NOMO-1 (cell line): ENCODE data around the gene AHDC1.
"Not testable (repeated sequence)": the region's sequence is repeated elsewhere in the genome, so short reads cannot be mapped to it uniquely, and the experiment has no call there.

ENCODE experiments used
- DNase-seq, 2 experiments: peaks; one replicate each; lab custom pipeline; 2025; ENCODE audit not compliant: unreplicated experiment in 2 of 2; lab: John Stamatoyannopoulos, UW

AHDC1 gene

DNA sequence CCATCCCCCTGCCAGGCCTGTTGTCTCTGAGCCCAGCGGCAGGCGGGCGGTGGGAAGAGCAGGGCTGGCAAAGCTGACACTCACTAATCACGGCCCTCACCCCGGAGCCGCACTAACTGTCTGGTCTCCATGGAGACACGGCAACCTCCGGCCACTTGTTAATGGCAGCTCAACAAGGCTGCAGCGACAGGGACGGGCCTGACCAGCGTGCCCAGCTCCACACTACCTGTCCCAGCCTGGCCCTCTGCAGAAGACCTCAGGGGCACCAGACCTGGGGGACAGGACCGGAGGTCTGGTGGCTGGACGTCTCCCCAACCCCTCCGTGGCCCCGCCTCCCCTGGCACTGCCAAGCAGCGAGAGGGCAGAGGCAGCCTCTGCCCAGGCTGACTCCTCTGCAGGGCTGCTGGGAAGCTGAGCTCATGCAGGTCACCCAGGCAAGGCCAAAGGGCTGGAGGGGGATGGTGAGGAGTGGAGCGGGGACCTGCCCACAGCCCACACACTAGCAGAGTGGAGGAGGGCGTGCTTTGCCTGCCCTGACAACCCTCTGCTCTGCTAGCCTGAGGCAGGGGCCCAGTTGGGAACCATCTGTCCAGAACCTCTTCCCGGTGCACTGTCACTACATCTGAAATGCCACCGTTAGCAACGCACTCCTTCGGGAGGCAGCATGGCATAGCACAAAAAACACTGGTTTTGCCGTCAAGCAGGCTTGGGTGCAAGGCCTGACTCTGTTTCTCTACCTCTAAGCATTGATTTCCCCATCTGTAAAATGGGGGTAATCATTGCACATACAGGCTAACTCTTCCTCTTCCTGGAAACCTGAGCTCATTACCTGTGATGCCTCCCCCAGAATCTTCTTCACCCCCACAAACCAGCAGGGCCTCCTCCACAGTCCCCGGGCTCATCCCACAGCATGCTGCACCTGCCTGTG, 84.3 kb downstream of the AHDC1 start:
- no peak for DNase-seq

DNA sequence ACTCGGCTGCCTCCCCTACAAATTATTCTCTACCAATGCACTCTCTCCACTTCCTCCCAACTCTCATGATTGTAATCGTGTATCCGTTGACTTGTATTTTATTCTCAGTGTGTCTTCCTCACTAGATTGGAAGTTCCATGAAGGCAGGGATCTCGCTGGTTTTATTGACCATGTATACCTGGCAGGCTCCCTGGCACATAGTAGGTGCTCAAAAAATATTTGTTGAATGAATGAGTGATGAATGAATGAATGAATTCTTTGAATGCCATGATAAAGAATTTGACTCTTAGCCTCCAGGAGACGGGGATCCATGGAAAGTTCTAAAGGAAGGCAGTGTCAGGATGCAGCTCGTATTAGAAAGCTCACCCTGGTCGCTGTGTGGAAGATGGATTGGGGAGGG, 85.1 kb downstream of the AHDC1 start:
- DNase-seq, result no peak

DNA sequence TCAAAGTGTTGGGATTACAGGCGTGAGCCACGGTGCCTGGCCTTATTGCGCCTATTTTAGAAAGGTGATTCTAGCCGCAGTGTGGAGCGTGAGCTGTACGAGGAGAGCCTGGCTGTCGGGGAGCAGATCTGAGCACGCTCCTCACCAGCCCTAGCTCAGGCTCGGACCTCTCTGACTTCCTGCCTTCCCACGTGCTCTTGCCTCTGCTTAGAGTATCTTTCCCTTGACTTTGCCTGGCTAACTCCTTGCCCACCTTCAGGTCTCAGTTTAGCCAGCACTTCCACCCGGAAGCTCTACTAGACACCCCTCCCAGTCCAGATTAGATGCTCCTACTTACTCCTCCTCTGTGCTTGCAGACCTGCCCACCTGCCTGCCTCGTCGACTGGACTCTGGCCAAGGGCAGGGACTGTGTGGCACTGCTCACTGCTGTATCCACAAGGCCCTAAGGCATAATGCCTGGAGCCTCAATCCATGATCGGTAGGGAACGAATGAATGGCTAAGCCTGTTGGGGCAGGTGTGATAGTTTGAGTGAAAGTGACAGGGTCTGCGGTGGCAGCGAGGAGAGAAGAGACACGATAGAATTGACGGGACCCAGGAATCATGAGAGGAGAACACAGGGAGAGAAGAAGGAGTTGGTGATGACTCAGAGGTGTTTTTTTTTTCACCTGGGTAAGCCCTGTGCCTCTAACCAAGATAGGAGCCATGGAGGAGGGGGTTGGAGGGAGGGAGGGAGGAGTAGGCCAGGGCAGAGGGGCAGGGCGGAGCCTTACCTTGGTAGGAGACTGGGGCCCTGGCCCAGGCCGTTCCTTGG, 85.8 kb downstream of the AHDC1 start:
- DNase-seq, result no peak

DNA sequence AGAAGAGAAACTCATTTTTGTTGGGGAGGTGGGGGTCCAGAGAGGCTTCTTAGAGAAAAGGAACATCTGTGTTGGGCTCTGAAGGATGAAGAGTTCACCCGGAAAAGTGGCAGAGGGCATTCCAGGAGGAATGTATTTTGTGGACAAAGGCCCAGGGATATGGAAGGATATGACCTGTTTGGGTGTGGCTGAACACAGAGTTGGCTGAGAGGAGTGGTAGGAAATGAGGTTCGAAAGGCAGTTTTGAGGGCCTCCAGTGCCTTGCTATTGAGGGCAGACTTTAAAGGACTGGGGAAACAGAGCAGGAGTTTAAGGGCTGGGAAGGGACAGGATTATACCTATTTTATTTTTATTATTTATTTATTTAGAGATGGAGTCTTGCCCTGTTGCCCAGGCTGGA, 86.6 kb downstream of the AHDC1 start:
- no peak for DNase-seq

DNA sequence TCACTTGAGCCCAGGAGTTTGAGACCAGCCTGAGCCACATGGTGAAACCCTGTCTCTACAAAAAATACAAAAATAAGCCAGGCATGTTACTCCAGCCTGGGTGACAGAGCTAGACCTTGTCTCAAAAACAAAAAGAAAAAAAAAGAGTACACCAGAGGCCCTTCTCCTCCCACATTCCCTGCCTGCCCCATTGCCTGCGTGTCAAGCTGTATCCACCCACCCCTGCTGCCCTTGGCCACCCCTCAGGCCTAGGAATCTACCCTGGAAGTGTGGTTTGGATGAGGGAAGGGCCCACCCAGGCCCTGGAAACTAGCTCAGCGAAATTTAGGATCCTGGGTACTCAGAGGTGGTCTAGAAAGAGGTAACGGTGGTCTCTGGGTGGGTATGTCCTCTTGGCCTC, 88.3 kb downstream of the AHDC1 start:
- DNase-seq, result no peak

DNA sequence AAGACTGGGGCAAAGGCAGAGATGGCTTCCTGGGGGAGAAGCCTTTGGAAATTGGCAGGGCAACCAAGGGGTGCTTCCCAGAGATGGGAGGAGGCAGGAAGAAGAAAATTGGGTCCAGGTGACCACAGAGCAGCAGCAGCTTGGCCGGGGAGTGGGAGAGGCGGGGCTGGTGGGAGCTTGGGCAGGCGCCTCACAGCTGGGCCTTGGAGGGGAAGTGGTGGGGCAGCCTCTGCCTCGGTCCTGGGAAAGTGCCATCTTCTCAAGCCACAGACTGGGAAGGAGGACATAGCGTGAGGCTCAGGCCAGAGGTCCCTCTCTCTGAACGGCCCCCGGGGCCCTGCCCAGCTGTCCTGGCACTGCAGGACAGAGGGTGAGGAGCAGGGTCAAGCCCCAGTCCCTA, 90.0 kb downstream of the AHDC1 start:
- no peak for DNase-seq

DNA sequence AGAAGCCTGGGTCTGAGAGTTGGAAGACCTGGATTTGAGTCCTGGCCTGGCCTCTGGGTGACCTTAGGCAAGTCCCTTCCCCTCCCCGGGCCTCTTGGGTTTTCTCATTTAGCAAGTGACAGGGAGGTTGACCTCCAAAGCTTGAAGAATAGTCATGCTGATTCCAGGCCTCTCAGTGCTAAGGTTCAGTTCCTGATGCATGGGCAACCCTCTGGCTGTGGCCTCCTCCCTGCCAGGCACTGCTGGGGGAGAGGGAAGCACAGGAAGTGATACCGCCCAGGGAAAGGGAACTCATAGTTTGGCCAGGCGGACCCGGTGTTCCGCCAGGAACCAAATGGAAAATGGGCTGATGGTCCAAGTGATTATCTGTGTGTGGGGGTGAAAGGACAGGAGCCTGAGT, 90.4 kb downstream of the AHDC1 start:
- DNase-seq, result no peak

DNA sequence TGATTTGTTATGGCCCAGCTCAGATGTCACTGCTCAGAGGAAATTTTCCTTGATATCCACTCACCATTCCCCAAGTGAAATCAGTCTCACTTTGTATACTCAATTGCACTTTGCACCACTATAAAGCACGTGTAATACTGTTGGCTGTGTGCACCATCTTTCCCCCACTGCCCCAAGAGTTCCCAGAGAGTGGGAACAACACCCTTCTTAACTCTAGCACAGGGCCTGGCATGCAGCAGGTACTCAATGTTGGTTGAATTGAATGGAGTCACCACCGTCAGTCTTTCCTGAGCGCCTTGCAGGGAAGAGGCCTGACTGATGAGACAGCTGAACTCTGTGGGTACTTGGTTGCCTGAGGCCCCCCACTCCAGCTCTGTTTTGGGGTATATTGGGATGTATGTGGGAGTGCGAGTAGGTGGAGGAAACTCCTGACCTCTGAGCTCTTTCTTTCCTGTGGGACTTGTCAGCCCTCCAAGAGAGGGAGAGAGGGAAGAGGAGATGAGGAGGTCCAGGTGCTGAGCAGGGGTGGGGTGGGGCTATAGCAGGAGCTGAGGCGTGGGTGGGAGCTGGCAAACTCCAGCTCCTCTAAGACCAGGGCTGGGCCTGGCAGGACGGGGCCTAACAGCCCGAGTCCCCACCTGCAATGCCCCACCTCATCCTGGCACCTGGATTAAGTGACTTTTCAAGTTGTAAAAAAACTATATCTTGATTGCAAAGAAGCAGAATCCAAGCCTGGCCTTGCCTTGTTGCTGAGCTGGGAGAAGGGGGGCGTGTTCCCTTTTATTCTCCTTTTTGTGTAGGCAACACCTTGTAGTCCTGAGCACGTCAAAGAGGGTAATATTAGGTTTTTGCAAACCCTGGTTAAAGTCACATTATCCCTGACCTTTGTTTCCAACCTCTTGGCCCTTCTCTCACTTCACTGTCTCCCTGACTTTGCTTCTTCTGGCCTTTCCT, 94.5 kb downstream of the AHDC1 start:
- DNase-seq, result no peak

DNA sequence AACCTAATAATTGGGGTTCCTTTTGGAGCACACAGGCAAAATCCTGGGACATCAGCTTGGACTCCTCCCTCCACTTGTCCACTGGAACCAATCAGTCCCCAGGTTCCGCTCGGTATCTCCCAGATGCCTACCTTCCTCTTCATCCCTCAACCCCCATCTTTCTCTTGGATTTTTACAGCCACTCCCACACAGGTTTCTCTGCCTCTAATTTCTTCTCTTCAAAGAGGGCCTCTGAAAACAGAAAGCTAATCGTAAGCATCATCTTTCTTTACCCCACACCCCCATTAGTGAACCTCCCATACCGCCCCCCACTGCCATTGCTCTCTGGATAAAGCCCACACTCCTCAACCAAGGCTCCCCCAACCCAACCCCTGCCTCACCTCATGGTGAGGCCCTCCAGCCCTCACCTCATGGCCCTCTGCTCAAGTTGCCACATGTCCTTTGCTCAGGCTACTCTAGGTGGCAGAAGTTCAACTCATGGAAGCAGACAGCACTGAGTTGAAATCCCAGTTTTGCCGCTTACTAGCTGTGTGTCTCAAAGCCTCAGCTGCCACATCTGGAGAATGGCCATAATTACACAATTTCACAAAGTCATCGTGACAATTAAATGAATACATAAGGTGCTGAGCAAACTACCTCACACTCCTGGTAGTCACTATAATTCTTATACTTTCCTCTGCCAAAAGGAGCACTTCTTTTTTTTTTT, 95.8 kb downstream of the AHDC1 start:
- peak in 1 of 2 experiments; percentile 11 for DNase-seq

DNA sequence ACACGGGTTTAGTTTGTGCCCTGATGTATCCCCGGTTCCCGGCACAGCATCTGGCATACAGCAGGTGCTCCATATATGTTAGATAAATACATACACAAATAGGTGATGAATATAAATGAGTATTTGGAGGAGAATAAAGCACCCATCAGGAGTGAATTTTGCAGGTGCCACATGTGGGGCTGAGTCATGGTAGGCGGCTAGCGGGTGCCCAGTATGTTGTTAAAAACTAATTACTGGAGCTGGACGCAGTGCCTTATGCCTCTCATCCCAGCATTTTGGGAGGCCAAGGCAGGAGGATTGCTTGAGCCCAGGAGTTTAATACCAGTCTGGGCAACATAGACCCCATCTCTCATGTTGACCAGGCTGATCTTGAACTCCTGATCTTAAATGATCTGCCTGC, 97.2 kb downstream of the AHDC1 start:
- no peak for DNase-seq

DNA sequence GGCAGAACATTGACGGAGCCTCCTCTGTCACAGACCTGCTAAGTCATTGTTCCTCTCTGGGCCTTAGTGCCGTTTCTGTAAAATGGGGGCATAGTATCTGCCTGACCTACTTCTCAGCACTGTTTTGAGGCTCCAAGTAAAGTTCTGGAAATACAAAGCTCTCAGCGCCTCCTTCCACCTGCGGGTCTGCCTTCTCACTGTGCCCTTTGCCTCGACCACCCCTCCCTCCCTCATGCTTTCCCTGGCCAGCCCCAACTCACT, 98.6 kb downstream of the AHDC1 start:
- no peak for DNase-seq

DNA sequence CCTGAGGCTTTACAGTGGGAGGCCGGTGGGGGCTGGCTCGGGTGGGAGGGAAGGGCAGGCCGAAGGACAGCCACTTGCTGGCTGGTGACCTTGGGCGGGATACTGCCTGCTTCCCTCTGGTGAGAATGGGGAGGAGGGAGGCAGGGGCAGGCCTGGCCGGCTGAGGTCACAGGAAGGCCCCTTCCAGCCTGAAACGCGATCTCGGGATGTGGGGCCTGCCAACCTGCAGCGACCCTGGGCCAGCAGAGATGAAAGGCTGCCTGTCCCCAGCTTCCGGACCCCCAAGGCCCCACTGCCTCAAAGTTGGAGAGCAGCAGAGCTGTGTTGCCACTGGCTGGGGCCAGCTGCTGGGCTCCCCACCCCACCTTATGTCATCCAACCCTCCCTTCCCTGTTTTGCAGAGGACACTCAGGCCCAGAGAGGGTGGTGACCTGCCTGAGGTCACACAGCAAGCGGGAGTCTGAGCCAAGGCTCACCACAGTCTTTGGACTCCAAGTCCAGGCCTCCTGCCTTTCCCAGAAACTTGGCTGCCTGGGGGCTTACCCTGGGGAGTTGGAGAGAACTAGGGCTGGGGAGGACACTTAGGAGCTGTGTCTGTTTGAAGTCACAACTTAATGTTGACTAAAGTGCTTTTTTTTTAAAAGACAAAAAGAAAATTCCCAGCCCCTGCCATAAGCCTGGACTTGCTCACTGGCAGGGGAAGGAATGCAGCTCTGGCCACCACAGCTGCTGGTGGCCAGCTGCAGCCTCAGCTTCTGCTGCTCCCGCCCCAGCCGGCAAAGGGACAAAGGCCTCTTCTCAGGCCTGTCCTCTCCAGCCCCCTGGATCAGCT, 99.1 kb downstream of the AHDC1 start:
- no peak for DNase-seq

DNA sequence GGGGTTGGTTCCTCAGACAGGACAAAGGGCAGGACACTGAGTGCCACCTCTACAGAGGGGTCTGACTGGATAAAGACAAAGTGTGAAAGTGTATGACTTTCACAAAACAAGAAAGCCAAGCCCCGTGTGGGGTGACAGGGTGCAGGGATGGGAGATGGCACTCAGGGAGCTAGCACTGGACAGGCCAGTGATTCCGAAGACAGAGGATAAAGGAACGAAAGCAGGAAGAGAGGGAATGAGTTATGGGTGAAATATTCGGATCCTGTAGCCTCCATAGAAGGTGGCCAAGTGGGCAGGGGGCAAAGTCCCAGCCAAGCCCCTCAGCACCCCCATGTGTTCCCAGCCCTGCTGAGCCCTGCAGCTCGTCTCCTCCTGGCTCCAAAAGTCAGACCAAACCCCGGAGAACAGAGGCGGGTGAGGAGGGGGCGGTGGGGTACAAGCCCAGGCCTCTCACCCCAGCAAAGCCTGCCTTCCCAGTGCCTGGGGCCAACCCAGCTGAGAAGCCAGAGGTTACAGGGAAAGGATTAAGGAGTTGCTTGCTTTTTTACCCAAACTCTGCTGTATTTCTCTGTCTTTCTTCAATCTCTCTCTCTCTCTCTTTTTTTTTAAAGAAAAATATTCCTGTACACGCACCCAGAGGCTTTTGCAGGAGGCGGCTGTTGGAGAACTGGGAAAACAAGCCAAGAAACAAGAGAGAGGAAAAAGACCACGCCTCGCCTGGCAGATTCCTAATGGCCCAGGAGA, 99.9 kb downstream of the AHDC1 start:
- no peak for DNase-seq

DNA sequence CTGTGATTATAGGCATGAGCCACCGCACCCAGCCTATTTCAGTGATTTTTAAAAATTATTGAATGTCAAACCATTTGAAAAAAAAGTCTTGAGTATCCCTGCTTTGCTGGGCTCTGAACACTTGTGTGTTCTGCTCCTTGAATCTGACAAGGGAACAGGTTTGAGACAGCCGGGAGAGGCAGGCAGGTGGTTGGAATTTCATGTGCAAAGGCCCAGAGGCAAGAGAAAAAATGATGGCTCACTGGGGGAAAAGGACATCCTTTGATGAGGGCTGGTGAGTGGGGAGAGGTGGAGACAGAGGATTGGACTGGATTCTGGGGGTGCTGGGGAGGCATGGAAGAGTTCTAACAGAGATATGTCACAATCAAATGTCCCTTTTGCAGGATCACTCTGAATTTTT, 100.9 kb downstream of the AHDC1 start:
- no peak for DNase-seq

DNA sequence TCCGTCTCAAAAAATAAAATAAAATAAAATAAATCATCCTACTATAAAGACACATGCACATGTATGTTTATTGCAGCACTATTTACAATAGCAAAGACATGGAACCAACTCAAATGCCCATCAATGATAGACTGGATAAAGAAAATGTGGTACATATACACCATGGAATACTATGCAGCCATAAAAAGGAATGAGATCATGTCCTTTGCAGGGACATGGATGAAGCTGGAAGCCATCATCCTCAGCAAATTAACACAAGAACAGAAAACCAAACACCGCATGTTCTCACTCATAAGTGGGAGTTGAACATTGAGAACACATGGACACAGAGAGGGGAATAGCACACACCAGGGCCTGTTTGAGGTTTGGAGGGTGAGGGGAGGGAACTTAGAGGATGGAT, 102.8 kb downstream of the AHDC1 start:
- DNase-seq, result not testable (repeated sequence)

DNA sequence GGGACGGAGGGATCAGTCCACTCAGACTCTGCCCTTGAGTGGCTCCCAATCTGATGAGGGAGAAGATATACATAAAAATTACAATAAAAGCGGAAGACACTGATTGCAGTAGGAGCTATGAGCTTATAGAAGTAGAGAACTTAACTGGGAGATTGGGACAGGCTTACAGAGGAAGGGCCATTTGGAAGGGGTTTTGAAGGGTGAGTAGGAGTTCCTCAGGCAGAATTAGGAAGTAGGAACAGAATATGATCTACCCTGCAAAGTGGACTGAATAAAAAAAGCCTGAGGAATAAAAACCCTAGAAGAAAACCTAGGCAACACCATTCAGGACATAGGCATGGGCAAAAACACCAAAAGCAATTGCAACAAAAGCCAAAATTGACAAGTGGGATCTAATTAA, 104.8 kb downstream of the AHDC1 start:
- DNase-seq, result no peak

DNA sequence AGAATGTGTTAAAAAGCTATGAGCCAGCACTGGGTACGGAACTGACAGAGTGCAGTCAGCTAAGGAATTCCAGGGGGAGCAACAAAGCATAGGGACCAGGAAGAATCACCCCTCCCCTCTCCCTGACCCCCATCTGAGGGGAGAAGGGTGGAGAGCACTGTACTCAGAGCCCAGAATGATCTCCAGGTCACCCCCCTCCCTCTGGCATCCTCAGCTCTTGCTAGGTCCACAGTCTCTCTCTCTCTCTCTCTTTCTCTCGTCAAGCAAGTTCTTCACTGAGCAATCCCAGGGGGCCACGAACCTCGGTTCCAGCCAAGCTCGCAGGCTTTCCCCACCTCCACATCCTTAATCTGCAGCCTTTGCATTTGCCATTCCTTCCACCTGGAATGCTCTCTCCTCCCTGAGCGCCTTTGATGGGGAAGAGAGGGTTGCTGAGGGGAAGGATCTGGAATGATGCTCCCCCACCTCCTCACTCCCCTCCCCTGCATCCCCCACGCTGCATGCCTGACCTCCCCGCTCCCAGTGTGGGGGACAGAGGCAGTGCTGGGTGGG, 107.3 kb downstream of the AHDC1 start:
- no peak for DNase-seq

DNA sequence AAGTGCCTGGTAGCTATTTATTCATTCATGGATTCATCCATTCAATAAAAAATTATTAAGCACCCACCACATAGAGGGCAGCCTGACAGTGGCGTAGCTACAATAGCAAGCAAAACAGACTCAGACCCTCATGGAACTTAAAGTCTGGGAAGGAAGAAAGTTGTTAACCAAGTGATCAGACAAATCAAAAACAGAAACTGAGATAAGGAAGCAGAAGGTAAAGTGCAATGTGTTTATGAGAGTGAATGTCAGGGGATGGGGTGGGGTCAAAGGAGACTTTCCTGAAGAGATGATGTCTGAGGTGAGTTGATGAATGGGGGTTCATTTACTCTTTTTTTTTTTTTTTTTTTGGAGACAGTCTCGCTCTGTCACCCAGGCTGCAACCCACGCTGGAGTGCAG, 111.1 kb downstream of the AHDC1 start:
- no peak for DNase-seq
